Activated CD4-positive, alpha-beta memory T cell treated with anti-CD3 and anti-CD28 coated beads for 36 hours (primary cell): Measurements from ENCODE around the gene UNC93A. TPM values are rescaled to one million over a fixed set of nuclear protein-coding genes. Genes with fewer than 3 reads are reported as not detected.
"Not testable (repeated sequence)": the region's sequence is repeated elsewhere in the genome, so short reads cannot be mapped to it uniquely, and the experiment has no call there.

Experiments
- CTCF ChIA-PET: fragments of 350-600 bp; sonication (Branson Sonifier 250); formaldehyde crosslinking; loops from one replicate; lab custom pipeline; 2021; ENCODE audit warnings: antibody characterized with exemption, inconsistent platforms; lab: Charles Lee
- POLR2A ChIA-PET: fragments of 350-600 bp; sonication (Branson Sonifier 250); formaldehyde crosslinking; loops from one replicate; lab custom pipeline; 2021; ENCODE audit warnings: antibody characterized with exemption; lab: Charles Lee
- DNase-seq: peaks from one replicate; pipeline ENCODE4 v3.0.0-alpha.2; 2020
- H3K27ac Mint-ChIP-seq: one replicate; pipeline ENCODE4 v1.8.0; 2021; ENCODE audit warnings: mixed read lengths
- H3K27me3 Mint-ChIP-seq: one replicate; pipeline ENCODE4 v1.8.0; 2021; ENCODE audit warnings: mixed read lengths
- H3K36me3 Mint-ChIP-seq: one replicate; pipeline ENCODE4 v1.8.0; 2021; ENCODE audit warnings: mixed read lengths
- H3K4me1 Mint-ChIP-seq: one replicate; pipeline ENCODE4 v1.8.0; 2021; ENCODE audit warnings: low read depth, mixed read lengths
- H3K4me3 Mint-ChIP-seq: one replicate; pipeline ENCODE4 v1.8.0; 2021; ENCODE audit warnings: mild to moderate bottlenecking, mixed read lengths
- H3K9me3 Mint-ChIP-seq: one replicate; pipeline ENCODE4 v1.8.0; 2021; ENCODE audit warnings: mixed read lengths
- intact Hi-C: fragments of 100-400 bp; cut with micrococcal nuclease; formaldehyde crosslinking; loops from one replicate; pipeline ENCODE4 v1.15.1; 2023
- total RNA-seq, 2 experiments: library from RNA; stranded (reverse); gene quantifications; one replicate each; pipeline ENCODE4 v1.2.3, GENCODE V29; 2021

UNC93A gene
- total RNA-seq = not detected

DNA sequence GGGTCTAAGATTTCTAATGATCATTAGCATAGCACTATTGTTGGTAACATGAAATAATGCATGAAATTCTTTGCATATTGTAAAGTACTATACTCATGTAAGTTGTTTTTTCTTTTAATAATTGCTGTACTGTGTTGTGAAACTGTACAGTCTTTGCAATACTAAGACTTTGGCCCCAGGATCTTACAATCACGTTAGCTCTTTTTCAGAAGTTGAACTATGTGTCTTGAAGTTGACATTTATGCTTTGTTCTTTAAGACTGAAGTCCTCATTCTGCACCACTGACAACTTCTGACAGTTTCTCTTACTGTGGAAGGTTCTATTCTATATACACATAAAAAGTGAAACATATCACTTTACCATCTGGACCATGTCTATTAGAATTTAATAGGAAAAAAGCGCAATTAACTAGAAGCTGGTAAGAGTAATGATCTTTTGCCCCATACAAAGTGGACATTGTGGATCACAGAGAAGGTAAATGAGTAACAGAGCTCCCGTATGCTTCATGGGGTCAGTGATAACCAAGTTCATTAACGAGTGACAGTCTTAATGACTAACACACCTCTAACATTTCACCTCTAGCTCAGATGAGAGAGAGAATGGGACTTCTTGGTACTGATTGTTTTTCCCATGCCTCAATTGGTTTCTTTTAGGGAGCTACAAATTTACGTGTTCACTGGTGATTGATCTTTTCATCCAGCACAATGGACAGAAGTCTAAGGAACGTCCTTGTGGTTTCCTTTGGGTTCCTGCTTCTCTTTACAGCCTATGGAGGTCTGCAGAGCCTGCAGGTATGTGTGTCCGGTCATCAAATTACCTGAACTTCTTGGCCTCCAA, at the start of gene UNC93A:
TSS of gene UNC93A (plus strand) at position 530 of the 837 bp plus-strand sequence. CDS start at position 705, 175 bp downstream.
- intact Hi-C loops = no loop called here
- Mint-ChIP-seq H3K36me3 (no peaks in the 10 kb centered on the region), H3K27ac (no peak within 1 kb of the TSS), H3K27me3 (peaks cover 11% of the 10 kb centered on the region), H3K9me3 (no peaks in the 10 kb centered on the region), H3K4me1 (no peaks in the 10 kb centered on the region), H3K4me3 (no peak within 1 kb of the TSS)
- ChIA-PET CTCF (interaction anchor here (0.7 to 2.5 kb wide), 10 partner anchors 8 to 516 kb away, joined by 3 to 9 read pairs (median 4); no protein-coding TSS in a partner anchor), POLR2A (no interaction called here)
- DNase-seq = no peak

DNA sequence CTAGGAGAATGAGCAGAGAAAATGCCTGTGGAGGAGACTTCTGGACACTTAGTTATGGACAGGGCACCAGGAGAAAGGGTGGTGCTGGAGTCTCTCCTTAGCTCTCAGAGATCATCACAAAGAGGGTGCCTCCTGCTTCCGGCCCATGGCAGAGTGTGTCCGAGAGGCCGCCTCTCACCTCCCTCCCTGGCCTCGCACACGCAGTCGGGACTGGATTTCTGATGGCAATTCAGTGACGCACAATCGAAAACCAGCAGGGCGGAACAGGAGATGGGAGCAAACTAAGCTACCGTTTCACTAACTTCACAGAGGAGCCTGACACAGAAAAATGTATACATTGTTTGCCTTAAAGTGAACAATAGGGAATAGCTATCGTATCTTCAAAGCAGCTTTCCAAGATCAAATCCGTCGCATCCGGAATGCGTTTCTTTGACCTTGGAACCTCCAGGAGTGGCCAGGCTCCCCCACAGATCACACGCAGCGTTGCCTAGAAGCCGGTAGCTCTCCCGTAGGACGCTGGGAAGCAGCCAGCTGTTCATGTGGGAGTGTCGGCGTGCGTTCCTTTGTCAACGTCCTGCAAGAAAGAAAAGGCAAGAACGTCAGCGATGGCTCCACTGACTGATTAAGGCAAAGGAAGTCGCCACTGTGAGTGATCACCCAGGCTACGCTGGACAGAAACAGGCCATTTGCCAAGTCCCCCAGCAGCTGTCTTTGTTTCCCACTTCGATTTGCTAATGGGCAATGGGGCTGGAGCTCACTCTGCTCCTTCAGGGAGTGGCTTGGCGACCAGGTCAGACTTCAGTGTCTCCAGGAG, 49.6 kb upstream of the UNC93A start:
- intact Hi-C loops, H3K4me3 Mint-ChIP-seq, H3K4me1 Mint-ChIP-seq, POLR2A ChIA-PET, CTCF ChIA-PET, H3K9me3 Mint-ChIP-seq, H3K27me3 Mint-ChIP-seq, DNase-seq, H3K36me3 Mint-ChIP-seq, H3K27ac Mint-ChIP-seq: not testable (repeated sequence)

DNA sequence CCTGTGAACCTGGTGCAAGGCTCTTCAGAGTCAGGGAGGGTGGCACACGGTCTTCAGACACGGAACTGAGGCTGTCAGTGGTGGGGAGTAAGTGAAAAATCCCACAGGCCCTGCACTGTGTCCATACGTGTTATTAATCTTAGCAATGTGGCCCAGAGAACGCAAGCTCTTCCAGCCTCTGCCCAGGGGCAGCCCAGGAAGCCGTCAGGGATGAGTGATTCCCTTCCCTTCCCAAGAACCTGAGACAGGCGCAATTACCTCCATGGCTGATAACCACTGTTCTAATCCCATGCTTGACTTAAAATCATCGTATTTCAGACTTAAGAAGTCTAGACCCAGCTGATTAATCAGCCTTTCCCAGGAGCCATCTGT, 49.0 kb upstream of the UNC93A start:
- intact Hi-C loops, H3K9me3 Mint-ChIP-seq, H3K4me3 Mint-ChIP-seq, CTCF ChIA-PET, DNase-seq, H3K36me3 Mint-ChIP-seq, H3K27me3 Mint-ChIP-seq, H3K27ac Mint-ChIP-seq, H3K4me1 Mint-ChIP-seq, POLR2A ChIA-PET: not testable (repeated sequence)

DNA sequence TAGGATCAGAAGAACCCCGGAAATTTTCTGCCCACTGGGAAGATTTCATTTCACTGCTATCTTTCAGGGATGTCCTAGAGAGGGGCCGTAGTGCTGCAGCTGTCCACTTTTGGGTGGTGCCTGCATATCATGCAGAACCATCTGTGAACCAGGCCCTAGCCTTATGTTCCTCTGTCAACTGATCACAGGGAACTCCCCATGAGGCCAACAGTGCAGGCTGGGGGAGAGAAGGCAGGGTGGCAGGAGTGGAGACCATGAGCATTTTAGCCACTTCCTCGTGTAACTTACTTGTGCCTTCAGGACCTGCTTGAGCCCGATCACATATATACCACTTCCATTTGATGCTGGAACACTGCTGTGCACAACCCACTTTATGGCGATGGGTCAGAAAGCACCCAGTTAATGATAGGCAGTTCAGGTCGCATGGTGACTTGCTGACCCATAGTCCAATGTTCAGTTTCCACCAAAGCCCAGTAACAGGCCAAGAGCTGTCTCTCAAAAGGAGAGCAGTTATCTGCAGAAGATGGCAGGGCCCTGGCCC, 48.5 kb upstream of the UNC93A start:
- H3K9me3 Mint-ChIP-seq, H3K36me3 Mint-ChIP-seq, intact Hi-C loops, H3K4me1 Mint-ChIP-seq, DNase-seq, POLR2A ChIA-PET, H3K27ac Mint-ChIP-seq, H3K4me3 Mint-ChIP-seq, H3K27me3 Mint-ChIP-seq, CTCF ChIA-PET: not testable (repeated sequence)

DNA sequence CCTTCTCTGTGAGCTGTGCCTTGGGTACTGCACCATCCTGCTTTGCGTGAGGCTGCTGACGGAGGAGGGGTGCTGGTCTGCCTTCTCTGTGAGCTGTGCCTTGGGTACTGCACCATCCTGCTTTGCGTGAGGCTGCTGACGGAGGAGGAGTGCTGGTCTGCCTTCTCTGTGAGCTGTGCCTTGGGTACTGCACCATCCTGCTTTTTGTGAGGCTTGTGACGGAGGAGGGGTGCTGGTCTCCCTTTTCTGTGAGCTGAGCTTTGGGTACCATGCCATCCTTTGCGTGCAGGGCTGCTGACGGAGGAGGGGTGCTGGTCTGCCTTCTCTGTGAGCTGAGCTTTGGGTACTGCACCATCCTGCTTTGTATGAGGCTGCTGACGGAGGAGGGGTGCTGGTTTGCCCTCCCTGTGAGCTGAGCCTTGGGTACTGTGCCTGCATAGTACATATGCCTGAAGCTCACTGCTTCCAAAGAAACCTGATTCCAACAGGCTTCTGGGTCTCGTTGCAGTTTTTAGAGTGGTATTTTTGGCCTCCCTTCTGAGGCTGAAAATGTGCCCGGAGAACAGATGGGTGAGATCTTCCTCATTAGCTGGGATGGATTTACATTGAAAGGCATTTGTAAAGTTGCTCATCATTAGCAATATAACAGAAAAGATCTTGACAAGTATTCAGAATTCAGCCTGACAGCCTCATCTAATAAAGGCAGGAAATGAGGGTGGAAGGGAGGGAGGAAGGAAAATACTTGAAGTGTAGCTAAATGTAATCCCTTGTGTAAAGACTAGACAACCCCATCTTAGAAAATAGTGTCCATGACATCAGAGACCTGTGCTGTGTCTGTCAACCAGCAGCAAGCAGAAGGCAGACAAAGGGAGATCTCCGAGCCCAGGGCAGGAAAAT, 46.8 kb upstream of the UNC93A start:
- intact Hi-C loops = no loop called here
- ChIA-PET CTCF (interaction anchor here (0.6 kb wide), 1 partner anchor 138 kb away, joined by 7 read pairs; no protein-coding TSS in a partner anchor), POLR2A (no interaction called here)
- no peak for DNase-seq
- Mint-ChIP-seq H3K4me1 (no peaks in the 10 kb centered on the region), H3K4me3 (no peak overlapping the region), H3K27me3 (peaks cover 7% of the 10 kb centered on the region), H3K27ac (no peak overlapping the region), H3K9me3 (no peaks in the 10 kb centered on the region), H3K36me3 (no peaks in the 10 kb centered on the region)

DNA sequence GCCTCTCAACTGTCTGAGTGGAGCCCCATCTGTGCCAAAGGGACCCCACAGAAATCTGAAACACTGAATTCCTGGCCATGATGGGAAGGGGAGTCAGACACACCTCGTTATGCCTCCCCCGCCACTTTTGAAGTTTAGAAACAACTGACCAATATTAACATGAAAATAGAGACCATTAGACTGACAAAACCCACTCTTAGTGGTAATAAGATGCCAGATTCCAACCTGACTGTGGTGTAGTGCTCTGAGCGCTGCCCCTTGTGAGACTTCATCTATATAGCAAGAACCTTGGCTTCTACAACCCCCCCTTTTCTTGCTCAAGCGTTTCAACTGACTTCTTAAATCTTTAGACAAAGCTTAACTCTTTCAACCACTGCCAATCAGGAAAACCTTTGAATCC, 46.1 kb upstream of the UNC93A start:
- CTCF ChIA-PET = no interaction called here

DNA sequence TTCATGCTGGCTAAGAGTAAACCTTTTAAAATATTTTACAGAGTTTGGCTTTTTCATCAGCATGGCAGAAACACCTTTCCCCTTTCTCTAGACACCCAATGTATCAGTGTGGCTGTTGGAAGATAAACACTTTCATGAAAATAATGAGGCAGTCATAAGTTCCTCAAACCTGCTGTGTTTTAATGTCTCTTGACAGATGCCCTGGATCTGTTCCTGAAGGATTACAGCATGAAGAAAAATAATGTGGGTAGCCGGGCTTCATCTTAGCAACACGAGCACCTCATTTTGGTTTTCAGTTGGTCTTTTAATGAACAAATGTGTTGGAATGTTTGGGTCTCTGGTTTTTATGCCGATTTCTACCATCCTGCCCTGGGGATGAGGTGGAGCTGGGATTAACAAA, 45.5 kb upstream of the UNC93A start:
- ChIA-PET CTCF (no interaction called here), POLR2A (no interaction called here)
- H3K27me3 Mint-ChIP-seq = peaks cover 7% of the 10 kb centered on the region
- intact Hi-C loops = no loop called here
- no peak for DNase-seq
- no peak overlapping the region for H3K27ac Mint-ChIP-seq
- H3K9me3 Mint-ChIP-seq = no peaks in the 10 kb centered on the region
- no peak overlapping the region for H3K4me3 Mint-ChIP-seq
- no peaks in the 10 kb centered on the region for H3K36me3 Mint-ChIP-seq
- H3K4me1 Mint-ChIP-seq = no peaks in the 10 kb centered on the region

More for the DNA sequence above, 46.1 kb upstream of the UNC93A start:
- intact Hi-C loops = no loop called here
- POLR2A ChIA-PET = no interaction called here
- Mint-ChIP-seq H3K9me3 (no peaks in the 10 kb centered on the region), H3K4me3 (no peak overlapping the region), H3K27ac (no peak overlapping the region), H3K27me3 (peaks cover 7% of the 10 kb centered on the region), H3K4me1 (no peaks in the 10 kb centered on the region), H3K36me3 (no peaks in the 10 kb centered on the region)
- DNase-seq = no peak

DNA sequence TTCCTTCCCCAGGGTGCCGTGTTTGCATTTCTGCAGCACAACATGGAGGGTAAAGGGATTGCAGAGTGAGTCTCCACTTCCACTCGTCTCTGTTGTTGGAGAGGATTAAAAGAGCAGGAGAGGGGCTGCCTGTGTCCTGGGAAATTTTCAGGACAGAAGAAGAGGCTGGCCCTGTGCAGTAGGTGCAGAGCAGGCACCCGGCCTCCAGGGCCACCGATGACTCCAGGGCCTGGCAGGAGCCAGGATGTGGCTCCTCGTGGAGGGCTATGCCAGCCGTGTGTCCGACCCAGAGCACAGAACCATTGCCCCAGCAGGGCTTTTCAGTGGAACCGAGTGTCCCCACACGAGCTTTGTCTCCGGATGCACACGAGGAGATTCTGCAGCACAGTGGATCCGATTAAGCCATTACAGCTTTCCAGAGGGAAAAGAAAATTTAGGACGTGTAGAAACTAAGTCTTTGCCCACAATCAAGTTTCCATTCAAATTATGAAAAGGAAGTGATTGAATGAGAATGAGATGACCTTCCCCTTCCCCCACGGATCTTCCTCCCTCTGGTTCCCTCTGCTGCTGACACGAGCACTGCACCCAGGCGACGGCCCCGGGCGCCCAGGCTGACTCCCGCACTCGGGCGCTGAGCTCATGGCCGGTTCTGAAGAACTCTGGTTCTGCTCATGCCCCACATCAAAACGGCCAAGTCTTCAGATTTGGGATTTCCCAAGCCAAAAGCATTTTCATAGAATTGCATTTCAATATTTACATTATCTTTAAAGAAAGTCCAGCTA, 43.1 kb upstream of the UNC93A start:
- intact Hi-C loops = no loop called here
- H3K4me1 Mint-ChIP-seq = no peaks in the 10 kb centered on the region
- no peak overlapping the region for H3K27ac Mint-ChIP-seq
- ChIA-PET POLR2A (no interaction called here), CTCF (no interaction called here)
- H3K36me3 Mint-ChIP-seq = no peaks in the 10 kb centered on the region
- H3K4me3 Mint-ChIP-seq = no peak overlapping the region
- H3K27me3 Mint-ChIP-seq = peaks cover 6% of the 10 kb centered on the region
- H3K9me3 Mint-ChIP-seq = no peaks in the 10 kb centered on the region
- no peak for DNase-seq

DNA sequence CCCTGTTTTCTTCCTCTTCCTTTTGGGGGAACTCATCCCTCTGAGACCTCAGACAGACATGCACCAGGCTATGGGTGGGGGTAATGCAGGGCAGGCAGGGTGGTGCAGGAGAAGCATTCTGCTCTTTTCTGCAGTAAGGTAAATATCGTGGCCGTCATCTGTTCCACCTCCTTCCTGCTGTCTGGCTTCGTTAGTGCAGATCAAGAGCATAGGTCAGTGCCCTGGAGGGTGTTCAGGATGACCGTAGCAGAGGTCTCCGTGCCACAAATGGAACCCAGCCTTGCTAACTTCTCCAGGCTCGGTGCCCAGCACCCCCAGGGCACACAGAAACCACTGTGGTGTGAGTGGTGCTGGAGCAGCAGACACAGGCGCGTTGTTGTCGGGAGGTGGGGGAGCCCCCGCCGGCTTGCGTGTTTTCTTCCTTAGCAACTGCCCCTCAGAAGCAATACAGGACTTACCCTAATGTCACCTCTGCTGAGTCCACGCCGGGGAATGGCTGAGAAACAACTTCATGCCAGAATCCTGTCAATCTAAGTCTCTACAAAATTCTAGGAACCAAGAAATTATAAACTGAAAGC, 42.1 kb upstream of the UNC93A start:
- H3K27ac Mint-ChIP-seq, CTCF ChIA-PET, H3K4me3 Mint-ChIP-seq, H3K9me3 Mint-ChIP-seq, H3K36me3 Mint-ChIP-seq, intact Hi-C loops, H3K27me3 Mint-ChIP-seq, POLR2A ChIA-PET, H3K4me1 Mint-ChIP-seq, DNase-seq: not testable (repeated sequence)

DNA sequence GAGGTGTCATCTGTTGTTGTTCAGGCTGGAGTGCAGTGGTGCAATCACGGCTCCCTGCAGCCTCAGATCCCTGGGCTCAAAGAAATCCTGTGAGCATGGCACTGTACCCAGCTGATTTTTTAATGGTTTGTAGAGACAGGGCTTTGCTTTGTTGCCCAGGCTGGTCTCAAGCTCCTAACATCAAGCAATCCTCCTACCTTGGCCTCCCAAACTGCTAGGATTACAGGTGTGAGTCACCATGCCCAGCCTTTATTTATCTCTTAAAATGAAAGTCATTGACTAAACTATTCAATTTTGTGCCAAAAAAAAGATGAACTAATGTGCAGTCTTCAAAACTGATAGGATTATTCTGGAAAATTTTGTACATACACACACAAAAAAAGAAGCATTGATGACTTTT, 38.8 kb upstream of the UNC93A start:
- intact Hi-C loops = no loop called here
- H3K36me3 Mint-ChIP-seq = no peaks in the 10 kb centered on the region
- ChIA-PET CTCF (no interaction called here), POLR2A (no interaction called here)
- no peak overlapping the region for H3K4me3 Mint-ChIP-seq
- H3K27me3 Mint-ChIP-seq = peaks cover 16% of the 10 kb centered on the region
- H3K9me3 Mint-ChIP-seq = peaks cover 4% of the 10 kb centered on the region
- DNase-seq = no peak
- H3K4me1 Mint-ChIP-seq = no peaks in the 10 kb centered on the region
- H3K27ac Mint-ChIP-seq = no peak overlapping the region
